ENCODE results near the gene DIAPH3. TPM values are rescaled to one million over a fixed set of nuclear protein-coding genes. Genes with fewer than 3 reads are reported as not detected.

The DIAPH3 gene
- total and polyA plus RNA-seq, 2 of the 8 experiments (the other 6 are each of a cell fraction or from before 2014, with no cell fraction given) = 8.0 to 30.8 TPM

GRCh38 chr13:59883885-59884284 is 279.8 kb downstream of the DIAPH3 start (continued):
- TF ChIP-seq TCF12 (IDR thresholded peaks at IDR 0.05; ENCODE audit: low read depth, low read length) = no peak
- no peak for TF ChIP-seq SAP30 (IDR thresholded peaks at IDR 0.05; ENCODE audit: insufficient read depth, insufficient replicate concordance, low read length)

Data from H1 (cell line).